ENCODE results near the gene ACIN1. TPM values are rescaled to one million over a fixed set of nuclear protein-coding genes. Genes with fewer than 3 reads are reported as not detected.

ACIN1 gene
- total and polyA plus RNA-seq, 2 of the 13 experiments (the other 11 are each of a cell fraction or from before 2014, with no cell fraction given), result 165 to 183 TPM

GRCh38 chr14:23020143-23021128 is 74.5 kb downstream of the ACIN1 start:
- 96% methylated on average over 7 of the region's 7 CpGs for WGBS (ENCODE audit: low lambda C conversion rate)
- TF ChIP-seq ZNF782 (CRISPR knock-in tag; IDR thresholded peaks at IDR 0.05; ENCODE audit: borderline replicate concordance) (no peak), TRAFD1 (CRISPR knock-in tag; IDR thresholded peaks at IDR 0.05; ENCODE audit: borderline replicate concordance) (0 out of 2 replicates have a peak, but pooled peaks have one; percentile 3), ZNF251 (CRISPR knock-in tag; IDR thresholded peaks at IDR 0.05) (0 out of 2 replicates have a peak, but pooled peaks have one; percentile 41), ZNF230 (CRISPR knock-in tag; IDR thresholded peaks at IDR 0.05) (0 out of 2 replicates have a peak, but pooled peaks have one; percentile 76), ZNF746 (CRISPR knock-in tag; IDR thresholded peaks at IDR 0.05) (no peak), SMAD1 (CRISPR knock-in tag; IDR thresholded peaks at IDR 0.05; ENCODE audit: borderline replicate concordance, low read depth) (no peak)
- CTCF ChIA-PET (ENCODE audit: low intra/inter-chr PET ratio, low total read pairs), result no interaction called here
- DNase-seq (ENCODE audit: low spot score), result no peak
- Histone ChIP-seq H3K9ac (ENCODE audit: insufficient read depth, low read depth, low read length) (no peak overlapping the region), H3K27ac (ENCODE audit: extremely low read length, insufficient read depth, low read length) (no peak overlapping the region), H3K4me3 (replicated peaks in 1 of 3; ENCODE audit: insufficient read depth in 1 of 3, low read depth in 2 of 3, low read length in 3 of 3) (no peak overlapping the region), H3K27me3 (ENCODE audit: control insufficient read depth in 1 of 2, insufficient read depth in 2 of 2, low read length in 2 of 2) (no peaks in the 10 kb centered on the region), H3K4me2 (ENCODE audit: low read depth, low read length) (no peak overlapping the region), H4K20me1 (ENCODE audit: insufficient read depth, low read length) (no peaks in the 10 kb centered on the region), H3K36me3 (replicated peaks in 1 of 2; ENCODE audit: control insufficient read depth in 1 of 2, insufficient read depth in 2 of 2, low read length in 2 of 2) (peaks cover 4 to 10% of the 10 kb centered on the region in 2 experiments), H3K4me1 (ENCODE audit: insufficient read depth, low read length) (peaks cover 8% of the 10 kb centered on the region), H3K9me3 (ENCODE audit: low read length) (no peaks in the 10 kb centered on the region), H2AFZ (ENCODE audit: low read length) (no peak overlapping the region), H3K79me2 (ENCODE audit: insufficient read depth, low read length) (no peaks in the 10 kb centered on the region)
- intact Hi-C loops (cut with micrococcal nuclease; ENCODE audit: unreplicated experiment) (no loop called here), in situ Hi-C loops (cut with HindIII; ENCODE audit: extremely low pct_ligation_motif_present, low pct_unique_long_range_greater_than_20kb) (no loop called here)
- POLR2A ChIA-PET, result interaction anchor here (1.2 to 15.1 kb wide), 3 partner anchors 13 to 14 kb away, joined by 5 to 203 read pairs (median 5); partner anchors contain the start of gene PSMB5
- FAIRE-seq, result no peak
- peak; percentile 6 for ATAC-seq
- no TSS peak for BruUV-seq (replicated peaks)

All from HepG2 (cell line).